Heart left ventricle (tissue), 13 donors: ENCODE results near the gene MCCD1.

Experiments
- POLR2A ChIP-seq, 2 donors: fragments of 450-650 bp; IDR thresholded peaks; one replicate each; pipeline ENCODE4 v1.6.1; 2017; ENCODE audit warnings: antibody characterized with exemption in 2 of 2, mild to moderate bottlenecking in 2 of 2, moderate library complexity in 2 of 2
- TF ChIP-seq, protein P1 (sequence below), 12 donors: fragments of 200-600 bp; sonication (generic) in 4 of 12; IDR thresholded peaks; one replicate each; pipeline versions ENCODE4 v1.5.0 to v1.8.0; 2018 to 2022; ENCODE audit warnings: antibody characterized with exemption in 12 of 12, mild to moderate bottlenecking in 5 of 12
- donor health status: ischemic (EF 13 %, LVEDD 7.1; RV severe dilation, severe dysfunction).
- donor health status: DM: no; HTN: yes; CAD: no.
- donor health status: DM: no; HTN: no; CAD: no.
- donor health status: ischemic (EF 25% LVEDD 6.9; RV normal size, moderate dysfunction).
- donor health status: ischemic (EF 25% LVEDD 5.7; RV mildly dilated, moderate dysfunction).
- donor health status: ischemic (EF 35%, LVEDD 5.7; RV mildly dilated, moderate dysfunction).
- donor health status: nonischemic (EF 11% LVEDD 7.7; RV severe dilation, severe dysfunction).
- donor health status: DM: yes; HTN: yes; CAD: no.
- donor health status: PGD.
- donor health status: ischemic (EF 29% LVEDD 5.4; RV normal size, mild dysfunction).
- donor health status: nonischemic (EF 23%, LVEDD 6.1; RV moderate dilation, normal function).

DNA sequence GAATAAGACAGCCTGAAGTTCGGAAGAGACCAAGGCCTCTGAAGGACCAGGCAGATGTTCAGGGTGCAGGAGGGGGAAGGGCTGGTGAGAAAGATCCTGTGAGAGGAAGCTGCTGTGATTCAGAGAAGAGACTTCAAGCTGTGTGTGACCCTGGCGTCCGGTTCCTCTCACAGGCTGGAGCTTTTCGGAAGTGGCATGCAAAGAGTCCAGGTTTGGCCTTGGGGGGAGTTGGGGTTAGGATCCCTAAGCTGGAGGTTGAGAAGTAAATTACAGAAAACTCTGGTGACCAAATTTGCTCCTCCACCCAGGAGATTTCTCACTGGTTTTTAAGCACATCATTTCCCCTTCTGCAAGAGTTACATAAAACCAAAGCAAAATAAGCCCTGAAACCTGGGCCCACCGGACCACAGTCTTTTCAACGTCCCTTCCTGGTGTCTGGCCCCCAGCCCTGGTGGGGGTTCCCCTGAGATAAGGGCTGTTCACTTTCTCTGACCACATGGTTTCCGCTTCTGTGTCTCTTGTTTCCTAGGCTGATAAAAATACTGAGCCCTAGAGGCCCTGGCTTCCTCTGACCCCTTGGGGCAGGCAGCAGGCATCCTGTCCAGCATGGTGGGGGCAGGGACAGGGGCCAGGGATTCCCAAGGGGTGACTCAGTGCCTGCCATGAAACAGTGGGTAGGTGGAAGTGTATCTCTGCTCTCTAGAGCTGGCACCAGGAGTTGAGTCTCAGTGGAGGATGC is 31.4 kb downstream of the MCCD1 start:
- TF ChIP-seq, protein P1, sequence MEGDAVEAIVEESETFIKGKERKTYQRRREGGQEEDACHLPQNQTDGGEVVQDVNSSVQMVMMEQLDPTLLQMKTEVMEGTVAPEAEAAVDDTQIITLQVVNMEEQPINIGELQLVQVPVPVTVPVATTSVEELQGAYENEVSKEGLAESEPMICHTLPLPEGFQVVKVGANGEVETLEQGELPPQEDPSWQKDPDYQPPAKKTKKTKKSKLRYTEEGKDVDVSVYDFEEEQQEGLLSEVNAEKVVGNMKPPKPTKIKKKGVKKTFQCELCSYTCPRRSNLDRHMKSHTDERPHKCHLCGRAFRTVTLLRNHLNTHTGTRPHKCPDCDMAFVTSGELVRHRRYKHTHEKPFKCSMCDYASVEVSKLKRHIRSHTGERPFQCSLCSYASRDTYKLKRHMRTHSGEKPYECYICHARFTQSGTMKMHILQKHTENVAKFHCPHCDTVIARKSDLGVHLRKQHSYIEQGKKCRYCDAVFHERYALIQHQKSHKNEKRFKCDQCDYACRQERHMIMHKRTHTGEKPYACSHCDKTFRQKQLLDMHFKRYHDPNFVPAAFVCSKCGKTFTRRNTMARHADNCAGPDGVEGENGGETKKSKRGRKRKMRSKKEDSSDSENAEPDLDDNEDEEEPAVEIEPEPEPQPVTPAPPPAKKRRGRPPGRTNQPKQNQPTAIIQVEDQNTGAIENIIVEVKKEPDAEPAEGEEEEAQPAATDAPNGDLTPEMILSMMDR (IDR thresholded peaks at IDR 0.05), result peak in 1 of 12 donors; percentile 19
- no peak for TF ChIP-seq POLR2A (IDR thresholded peaks at IDR 0.05)
